A204.1 (cell line): ENCODE data around the gene TMEM131L.
"Not testable (repeated sequence)": the region's sequence is repeated elsewhere in the genome, so short reads cannot be mapped to it uniquely, and the experiment has no call there.

Experiments
- FAIRE-seq: peaks from 2 replicates; lab custom pipeline; 2012; peaks lifted over from hg19 to GRCh38; lab: Jason Lieb, UNC

The TMEM131L gene

GRCh38 chr4:153652051-153652784 is 186.1 kb downstream of the TMEM131L start:
- no peak for FAIRE-seq

- FAIRE-seq = no peak
Measured at GRCh38 chr4:153655002-153655541, 188.9 kb downstream of the TMEM131L start.

- FAIRE-seq = no peak
Measured at GRCh38 chr4:153655928-153656327, 189.8 kb downstream of the TMEM131L start.

GRCh38 chr4:153661215-153661822 is 195.2 kb downstream of the TMEM131L start:
- no peak for FAIRE-seq

GRCh38 chr4:153661908-153662307 is 195.7 kb downstream of the TMEM131L start:
- FAIRE-seq = no peak

- FAIRE-seq = no peak
Measured at GRCh38 chr4:153663667-153664066, 197.5 kb downstream of the TMEM131L start.

- not testable (repeated sequence) for FAIRE-seq
Measured at GRCh38 chr4:153666505-153666904, 200.3 kb downstream of the TMEM131L start.

GRCh38 chr4:153668647-153669046 is 202.5 kb downstream of the TMEM131L start:
- no peak for FAIRE-seq

GRCh38 chr4:153669838-153670237 is 203.7 kb downstream of the TMEM131L start:
- FAIRE-seq = no peak

GRCh38 chr4:153676486-153676885 is 210.3 kb downstream of the TMEM131L start:
- no peak for FAIRE-seq

GRCh38 chr4:153676984-153677383 is 210.8 kb downstream of the TMEM131L start:
- FAIRE-seq = no peak

GRCh38 chr4:153679486-153679885 is 213.3 kb downstream of the TMEM131L start:
- no peak for FAIRE-seq

- FAIRE-seq = no peak
Measured at GRCh38 chr4:153683763-153684181, 217.6 kb downstream of the TMEM131L start.

GRCh38 chr4:153684182-153684970 is 218.2 kb downstream of the TMEM131L start, which contains the start of gene TLR2:
Gene TLR2, plus strand, starts transcription at chr4:153684280. Its CDS starts 18,628 bp downstream, at chr4:153702908.
- no peak for FAIRE-seq

GRCh38 chr4:153684971-153685371 is 218.8 kb downstream of the TMEM131L start:
- no peak for FAIRE-seq
